ENCODE results near the gene LIPC. TPM values are rescaled to one million over a fixed set of nuclear protein-coding genes. Genes with fewer than 3 reads are reported as not detected.

LIPC gene
- total RNA-seq, 1 donor from 2014 or later = 0.64 TPM

DNA sequence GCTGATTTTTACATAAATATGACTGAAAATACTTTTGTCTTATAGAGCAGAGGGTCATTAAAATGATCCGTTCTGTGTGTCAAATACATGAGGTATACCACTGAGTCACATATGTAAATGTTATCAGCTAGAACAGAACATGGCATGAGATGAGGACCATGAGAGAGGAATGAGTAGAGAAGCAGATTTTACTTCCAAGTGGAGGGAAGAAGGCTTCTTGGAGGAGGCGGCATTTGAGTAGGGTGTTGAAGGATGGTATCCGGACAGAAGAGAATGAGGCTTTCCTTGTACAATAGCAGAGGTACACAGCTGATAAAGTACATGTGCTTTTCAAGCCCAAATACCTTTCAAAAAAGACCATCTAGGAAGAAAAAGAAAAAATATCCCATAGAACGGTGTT lies 4.8 kb downstream of the LIPC start:
- no peak for ATAC-seq
- Histone ChIP-seq H3K9me3 (no peaks in the 10 kb centered on the region), H3K27me3 (no peaks in the 10 kb centered on the region)

DNA sequence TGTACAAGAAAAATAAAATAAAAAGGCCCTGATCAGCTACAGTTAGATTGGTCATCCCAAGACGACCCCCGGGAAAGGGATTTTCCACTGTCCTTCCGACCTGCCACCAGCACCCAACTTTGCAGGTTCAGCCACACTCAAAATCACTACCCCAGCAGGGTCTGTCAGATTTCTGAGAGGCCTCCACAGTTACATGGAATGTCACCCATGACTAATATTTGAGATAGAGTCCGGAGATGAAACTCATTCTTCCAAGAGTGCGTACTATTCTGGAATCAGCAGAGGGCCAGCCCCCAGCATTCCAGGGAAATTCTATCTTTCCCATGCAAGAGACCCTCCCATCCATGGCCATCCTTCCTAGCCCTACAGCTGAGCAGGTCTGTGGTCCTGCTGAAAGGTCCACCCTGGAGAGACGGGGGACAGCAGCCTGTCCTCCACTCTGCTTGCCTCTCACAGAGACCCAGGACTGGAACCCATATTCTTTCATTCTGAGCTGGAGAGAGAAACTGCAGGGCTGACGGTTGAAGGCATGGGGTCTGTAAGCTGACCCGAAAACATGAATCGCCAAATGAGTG lies 5.8 kb downstream of the LIPC start:
- DNase-seq (no peak), ATAC-seq (no peak)
- TF ChIP-seq, protein P1, sequence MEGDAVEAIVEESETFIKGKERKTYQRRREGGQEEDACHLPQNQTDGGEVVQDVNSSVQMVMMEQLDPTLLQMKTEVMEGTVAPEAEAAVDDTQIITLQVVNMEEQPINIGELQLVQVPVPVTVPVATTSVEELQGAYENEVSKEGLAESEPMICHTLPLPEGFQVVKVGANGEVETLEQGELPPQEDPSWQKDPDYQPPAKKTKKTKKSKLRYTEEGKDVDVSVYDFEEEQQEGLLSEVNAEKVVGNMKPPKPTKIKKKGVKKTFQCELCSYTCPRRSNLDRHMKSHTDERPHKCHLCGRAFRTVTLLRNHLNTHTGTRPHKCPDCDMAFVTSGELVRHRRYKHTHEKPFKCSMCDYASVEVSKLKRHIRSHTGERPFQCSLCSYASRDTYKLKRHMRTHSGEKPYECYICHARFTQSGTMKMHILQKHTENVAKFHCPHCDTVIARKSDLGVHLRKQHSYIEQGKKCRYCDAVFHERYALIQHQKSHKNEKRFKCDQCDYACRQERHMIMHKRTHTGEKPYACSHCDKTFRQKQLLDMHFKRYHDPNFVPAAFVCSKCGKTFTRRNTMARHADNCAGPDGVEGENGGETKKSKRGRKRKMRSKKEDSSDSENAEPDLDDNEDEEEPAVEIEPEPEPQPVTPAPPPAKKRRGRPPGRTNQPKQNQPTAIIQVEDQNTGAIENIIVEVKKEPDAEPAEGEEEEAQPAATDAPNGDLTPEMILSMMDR (IDR thresholded peaks at IDR 0.05) = no peak
- Histone ChIP-seq H3K9me3 (no peaks in the 10 kb centered on the region), H3K27ac (no peak overlapping the region), H3K4me1 (peaks cover 16% of the 10 kb centered on the region), H3K27me3 (no peaks in the 10 kb centered on the region), H3K36me3 (no peaks in the 10 kb centered on the region), H3K4me3 (no peak overlapping the region)
- intact Hi-C loops (cut with DNase I) = no loop called here

More for the DNA sequence above, 4.8 kb downstream of the LIPC start:
- Histone ChIP-seq H3K36me3 (no peaks in the 10 kb centered on the region), H3K27ac (no peak overlapping the region), H3K4me1 (peaks cover 16% of the 10 kb centered on the region), H3K4me3 (no peak overlapping the region)
- intact Hi-C loops (cut with DNase I) = no loop called here
- TF ChIP-seq, protein P1 (IDR thresholded peaks at IDR 0.05) = no peak
- no peak for DNase-seq

DNA sequence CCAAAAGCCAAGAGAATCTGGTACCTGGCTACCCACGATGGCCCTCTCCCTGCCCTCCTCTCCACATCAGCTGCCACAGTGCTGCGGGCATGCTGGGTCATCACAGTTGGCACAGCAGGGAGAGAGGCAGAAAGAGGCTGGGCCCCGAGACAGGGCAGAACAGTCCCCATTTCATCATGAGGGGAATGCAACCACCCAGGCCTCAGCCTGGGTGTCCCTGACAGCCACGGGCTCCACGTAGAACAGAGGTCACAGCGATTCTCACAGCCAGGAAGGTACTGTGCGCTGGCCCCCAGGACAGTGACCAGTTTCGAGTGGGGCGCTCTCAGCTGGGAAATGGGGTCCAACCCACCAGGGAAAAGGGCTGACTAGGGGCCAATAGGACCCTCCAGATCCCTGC lies 6.3 kb downstream of the LIPC start:
- Histone ChIP-seq H3K36me3 (no peaks in the 10 kb centered on the region), H3K4me3 (no peak overlapping the region), H3K27ac (no peak overlapping the region), H3K4me1 (peaks cover 16% of the 10 kb centered on the region), H3K27me3 (no peaks in the 10 kb centered on the region), H3K9me3 (no peaks in the 10 kb centered on the region)
- TF ChIP-seq, protein P1 (IDR thresholded peaks at IDR 0.05) = no peak
- intact Hi-C loops (cut with DNase I) = no loop called here
- no peak for ATAC-seq
- DNase-seq = no peak

DNA sequence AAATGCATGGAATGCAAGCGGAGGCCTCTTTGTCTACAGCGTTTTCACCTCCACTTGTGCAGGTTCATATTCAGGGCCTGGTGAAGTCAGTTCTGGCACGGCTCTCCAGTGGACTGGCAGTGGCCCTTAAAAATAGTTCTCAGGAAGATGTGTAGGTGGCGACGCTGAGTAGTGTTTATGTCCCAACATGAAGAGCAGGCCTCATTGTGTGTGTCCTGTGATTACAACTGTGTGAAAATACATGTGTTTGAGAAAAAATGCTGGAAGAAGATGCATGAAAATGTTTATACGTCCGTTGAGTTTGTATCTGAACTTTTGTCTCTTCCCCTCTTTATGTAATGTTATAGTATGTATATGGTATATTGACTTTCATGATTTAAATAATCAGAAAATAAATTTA lies 7.2 kb downstream of the LIPC start:
- Histone ChIP-seq H3K27me3 (no peaks in the 10 kb centered on the region), H3K27ac (no peak overlapping the region), H3K9me3 (no peaks in the 10 kb centered on the region), H3K36me3 (no peaks in the 10 kb centered on the region), H3K4me3 (no peak overlapping the region), H3K4me1 (peaks cover 16% of the 10 kb centered on the region)
- ATAC-seq (peak; percentile 73), DNase-seq (no peak)
- intact Hi-C loops (cut with DNase I) = no loop called here
- TF ChIP-seq, protein P1 (IDR thresholded peaks at IDR 0.05) = peak; percentile 32

DNA sequence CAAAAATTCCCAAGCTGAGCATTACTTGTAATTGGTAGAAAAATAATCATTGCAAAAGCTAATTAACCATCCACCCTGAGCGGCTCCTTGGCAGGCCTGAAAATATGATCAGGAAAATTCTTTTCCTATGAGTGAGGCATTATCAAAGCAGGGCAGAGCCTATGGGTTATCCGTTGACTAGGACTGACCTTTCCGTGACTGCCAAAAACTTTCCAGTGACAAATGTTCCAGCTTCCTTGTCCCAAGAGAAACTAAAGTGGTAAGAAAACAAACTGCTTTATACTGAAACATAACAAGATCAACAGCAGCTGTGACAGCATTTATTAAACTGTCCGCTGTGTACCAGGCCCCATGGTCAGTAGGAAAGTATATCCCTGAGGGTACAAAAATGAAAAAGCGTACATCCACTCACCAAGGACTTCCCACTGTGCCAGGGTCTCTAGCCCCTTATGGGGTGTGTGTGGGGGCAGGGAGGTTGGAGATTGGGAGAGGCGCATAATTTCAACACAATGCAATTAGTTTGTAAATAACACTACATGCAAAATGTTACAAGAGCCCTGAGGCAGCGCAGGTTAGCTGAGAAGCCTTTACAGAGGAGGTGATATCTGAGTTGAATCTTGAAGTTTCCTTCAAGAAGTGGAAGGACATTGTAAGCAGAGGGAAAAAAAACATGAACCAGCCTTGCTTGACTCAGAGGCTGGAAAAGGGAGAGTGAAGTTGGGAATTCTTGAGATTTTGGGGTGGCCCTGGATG lies 8.5 kb downstream of the LIPC start:
- intact Hi-C loops (cut with DNase I) = no loop called here
- no peaks in the 10 kb centered on the region for H3K27me3 ChIP-seq

More for the DNA sequence above, 8.5 kb downstream of the LIPC start:
- no peaks in the 10 kb centered on the region for H3K36me3 ChIP-seq
- H3K9me3 ChIP-seq = no peaks in the 10 kb centered on the region
- no peak overlapping the region for H3K4me3 ChIP-seq
- no peak for DNase-seq
- TF ChIP-seq, protein P1 (IDR thresholded peaks at IDR 0.05) = no peak
- peak; percentile 61 for ATAC-seq
- H3K27ac ChIP-seq = peak overlapping the region; percentile 13
- peaks cover 16% of the 10 kb centered on the region for H3K4me1 ChIP-seq

Data from upper lobe of right lung (tissue), 1 donor.